ENCODE results near the gene CACNG6. TPM values are rescaled to one million over a fixed set of nuclear protein-coding genes. Genes with fewer than 3 reads are reported as not detected.

CACNG6 gene
- polyA plus RNA-seq, 1 donor (not counting 4 experiments of a cell fraction or from before 2014, with no cell fraction given): not detected

DNA sequence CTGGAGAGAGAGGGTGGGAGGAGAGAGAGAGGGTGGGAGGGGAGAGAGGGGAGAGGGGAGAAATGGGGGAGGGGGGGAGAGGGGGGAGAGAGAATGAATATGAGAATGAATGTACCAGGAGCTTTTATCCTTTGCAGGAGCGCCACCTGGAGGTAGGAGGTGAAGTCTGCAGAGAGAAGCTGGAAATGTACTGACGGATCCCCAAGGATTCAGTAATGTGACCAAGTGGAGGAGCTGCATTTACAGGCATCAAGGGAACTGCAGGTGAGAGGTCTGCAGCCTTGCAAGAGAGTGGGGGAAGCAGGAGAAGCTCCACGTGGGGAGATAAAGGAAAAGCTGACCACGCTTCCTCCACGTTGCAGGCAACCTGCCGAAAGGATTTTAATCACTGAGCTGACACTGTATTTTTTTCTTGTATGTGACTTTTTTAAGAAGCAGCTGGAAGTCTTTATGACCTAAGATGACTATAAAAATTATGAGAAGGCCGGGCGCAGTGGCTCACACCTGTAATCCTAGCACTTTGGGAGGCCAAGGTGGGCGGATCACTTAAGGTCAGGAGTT lies 38.6 kb downstream of the CACNG6 start:
- H3K4me3 ChIP-seq (ENCODE audit: control insufficient read depth in 2 of 3, extremely low read depth in 1 of 3, insufficient read depth in 2 of 3, low read depth in 1 of 3, low read length in 3 of 3): no peak overlapping the region
- H4K20me1 ChIP-seq (ENCODE audit: control insufficient read depth, extremely low read depth, insufficient read depth, low read length): no peaks in the 10 kb centered on the region
- H3K4me1 ChIP-seq (ENCODE audit: control insufficient read depth, extremely low read depth, insufficient read depth, low read length): no peaks in the 10 kb centered on the region
- dilution Hi-C loops (cut with MboI; ENCODE audit: extremely low pct_ligation_motif_present, low sequenced_read_pairs): loop anchor here (25.0 kb wide), 1 partner anchor 93 kb away; no protein-coding TSS in a partner anchor
- no peak overlapping the region for H3K9ac ChIP-seq (ENCODE audit: control insufficient read depth, extremely low read depth, insufficient read depth, low read length)
- no peaks in the 10 kb centered on the region for H3K79me2 ChIP-seq (ENCODE audit: control insufficient read depth, insufficient read depth, low read length)
- H3K36me3 ChIP-seq (ENCODE audit: control insufficient read depth in 2 of 2, extremely low read depth in 1 of 2, insufficient read depth in 2 of 2, low read length in 2 of 2): no peaks in the 10 kb centered on the region
- no peak for DNase-seq (ENCODE audit: low read depth, low spot score)
- no peak overlapping the region for H3K27ac ChIP-seq (ENCODE audit: control insufficient read depth, insufficient read depth, low read length)
- no peak for FAIRE-seq
- H3K4me2 ChIP-seq (ENCODE audit: control insufficient read depth, extremely low read depth, insufficient read depth, low read depth, low read length): no peak overlapping the region
- no peak overlapping the region for H2AFZ ChIP-seq (ENCODE audit: control insufficient read depth, low read length)
- H3K9me3 ChIP-seq (ENCODE audit: control insufficient read depth, low read depth, low read length): no peaks in the 10 kb centered on the region
- no peaks in the 10 kb centered on the region for H3K27me3 ChIP-seq (ENCODE audit: control insufficient read depth, extremely low read depth, insufficient read depth, low read length)
- TF ChIP-seq CTCF (optimal IDR thresholded peaks at IDR 0.05 in 1 of 3, IDR thresholded peaks at IDR 0.05 in 1 of 3, conservative IDR thresholded peaks at IDR 0.05 in 1 of 3; ENCODE audit: extremely low read depth in 1 of 3, insufficient read depth in 2 of 3, low read length in 3 of 3) (peak; percentile 53 to 69 (median 69)), EZH2 (IDR thresholded peaks at IDR 0.05; ENCODE audit: low read length) (no peak)
- H3K9me1 ChIP-seq (ENCODE audit: control insufficient read depth, extremely low read depth, insufficient read depth, low read length): no peaks in the 10 kb centered on the region

- no peak for TF ChIP-seq CTCF (optimal IDR thresholded peaks at IDR 0.05 in 1 of 3, IDR thresholded peaks at IDR 0.05 in 1 of 3, conservative IDR thresholded peaks at IDR 0.05 in 1 of 3; ENCODE audit: extremely low read depth in 1 of 3, insufficient read depth in 2 of 3, low read length in 3 of 3)
- TF ChIP-seq EZH2 (IDR thresholded peaks at IDR 0.05; ENCODE audit: low read length): no peak
- Histone ChIP-seq H3K4me3 (ENCODE audit: control insufficient read depth in 2 of 3, extremely low read depth in 1 of 3, insufficient read depth in 2 of 3, low read depth in 1 of 3, low read length in 3 of 3) (no peak overlapping the region), H2AFZ (ENCODE audit: control insufficient read depth, low read length) (peak overlapping the region; percentile 10), H4K20me1 (ENCODE audit: control insufficient read depth, extremely low read depth, insufficient read depth, low read length) (no peaks in the 10 kb centered on the region), H3K9ac (ENCODE audit: control insufficient read depth, extremely low read depth, insufficient read depth, low read length) (no peak overlapping the region), H3K9me1 (ENCODE audit: control insufficient read depth, extremely low read depth, insufficient read depth, low read length) (no peaks in the 10 kb centered on the region), H3K79me2 (ENCODE audit: control insufficient read depth, insufficient read depth, low read length) (no peaks in the 10 kb centered on the region), H3K9me3 (ENCODE audit: control insufficient read depth, low read depth, low read length) (no peaks in the 10 kb centered on the region), H3K36me3 (ENCODE audit: control insufficient read depth in 2 of 2, extremely low read depth in 1 of 2, insufficient read depth in 2 of 2, low read length in 2 of 2) (no peaks in the 10 kb centered on the region), H3K4me1 (ENCODE audit: control insufficient read depth, extremely low read depth, insufficient read depth, low read length) (peaks cover 5% of the 10 kb centered on the region), H3K4me2 (ENCODE audit: control insufficient read depth, extremely low read depth, insufficient read depth, low read depth, low read length) (no peak overlapping the region), H3K27ac (ENCODE audit: control insufficient read depth, insufficient read depth, low read length) (no peak overlapping the region), H3K27me3 (ENCODE audit: control insufficient read depth, extremely low read depth, insufficient read depth, low read length) (no peaks in the 10 kb centered on the region)
- no peak for DNase-seq (ENCODE audit: low read depth, low spot score)
- no peak for FAIRE-seq
- dilution Hi-C loops (cut with MboI; ENCODE audit: extremely low pct_ligation_motif_present, low sequenced_read_pairs): loop anchor here (25.0 kb wide), 1 partner anchor 94 kb away; no protein-coding TSS in a partner anchor
Observed at GRCh38 chr19:54030895-54031586, 39.6 kb downstream of the CACNG6 start.
